ENCODE data around the gene ST6GAL1. TPM values are rescaled to one million over a fixed set of nuclear protein-coding genes. Genes with fewer than 3 reads are reported as not detected.

The ST6GAL1 gene
- polyA plus RNA-seq, 3 donors, result 19.0 to 24.4 (median 20.5) TPM

DNA sequence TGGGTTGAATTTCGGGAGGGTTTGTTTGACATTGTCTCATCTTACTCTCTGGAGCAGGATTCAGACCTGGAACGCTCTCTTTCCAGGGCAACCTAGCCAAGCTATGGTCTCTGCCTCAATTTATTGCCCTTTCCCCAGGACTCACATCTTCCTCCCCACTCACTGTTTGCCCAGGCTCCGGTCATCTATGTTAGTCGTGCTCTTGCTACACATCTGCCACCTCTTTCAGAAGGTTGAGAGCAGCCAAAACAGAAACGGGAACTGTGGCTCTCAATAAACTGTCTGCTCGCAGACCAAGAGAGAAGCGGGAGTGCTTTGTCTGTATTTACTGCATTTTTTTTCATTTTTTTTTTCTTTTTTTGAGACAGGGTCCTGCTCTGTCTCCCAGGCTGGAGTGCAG, 81.6 kb downstream of the ST6GAL1 start:
- H3K4me3 ChIP-seq (replicated peaks in 1 of 3; ENCODE audit: low read depth in 2 of 3, low read length in 3 of 3), result peak overlapping the region in 2 of 3 experiments; percentile 2 to 65
- peaks cover 56 to 68% of the 10 kb centered on the region in 2 donors for H3K4me1 ChIP-seq (ENCODE audit: control insufficient read depth in 1 of 2, insufficient read depth in 2 of 2, low read length in 2 of 2)
- peak overlapping the region; percentile 49 for H3K9ac ChIP-seq (ENCODE audit: insufficient read depth, low read length, poor library complexity, severe bottlenecking)
- peak overlapping the region; percentile 88 to 92 for H3K27ac ChIP-seq (ENCODE audit: low read depth in 1 of 2, low read length in 2 of 2)
- peak overlapping the region; percentile 87 to 97 (median 93) for H3K27ac Mint-ChIP-seq
- no peaks in the 10 kb centered on the region for H3K36me3 ChIP-seq (replicated peaks in 1 of 2; ENCODE audit: control insufficient read depth in 1 of 2, insufficient read depth in 2 of 2, low read length in 2 of 2)
- H3K79me2 ChIP-seq (ENCODE audit: insufficient read depth, low read length), result peaks cover 6% of the 10 kb centered on the region
- TF ChIP-seq, protein P1, sequence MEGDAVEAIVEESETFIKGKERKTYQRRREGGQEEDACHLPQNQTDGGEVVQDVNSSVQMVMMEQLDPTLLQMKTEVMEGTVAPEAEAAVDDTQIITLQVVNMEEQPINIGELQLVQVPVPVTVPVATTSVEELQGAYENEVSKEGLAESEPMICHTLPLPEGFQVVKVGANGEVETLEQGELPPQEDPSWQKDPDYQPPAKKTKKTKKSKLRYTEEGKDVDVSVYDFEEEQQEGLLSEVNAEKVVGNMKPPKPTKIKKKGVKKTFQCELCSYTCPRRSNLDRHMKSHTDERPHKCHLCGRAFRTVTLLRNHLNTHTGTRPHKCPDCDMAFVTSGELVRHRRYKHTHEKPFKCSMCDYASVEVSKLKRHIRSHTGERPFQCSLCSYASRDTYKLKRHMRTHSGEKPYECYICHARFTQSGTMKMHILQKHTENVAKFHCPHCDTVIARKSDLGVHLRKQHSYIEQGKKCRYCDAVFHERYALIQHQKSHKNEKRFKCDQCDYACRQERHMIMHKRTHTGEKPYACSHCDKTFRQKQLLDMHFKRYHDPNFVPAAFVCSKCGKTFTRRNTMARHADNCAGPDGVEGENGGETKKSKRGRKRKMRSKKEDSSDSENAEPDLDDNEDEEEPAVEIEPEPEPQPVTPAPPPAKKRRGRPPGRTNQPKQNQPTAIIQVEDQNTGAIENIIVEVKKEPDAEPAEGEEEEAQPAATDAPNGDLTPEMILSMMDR (IDR thresholded peaks at IDR 0.05), result no peak
- peaks cover 71% of the 10 kb centered on the region for H3K4me1 Mint-ChIP-seq
- H3K4me3 Mint-ChIP-seq, result peak overlapping the region; percentile 73 to 85
- DNase-seq, result peak; percentile 62 to 90 (median 62)
- peak overlapping the region; percentile 69 for H3K4me2 ChIP-seq (replicated peaks; ENCODE audit: extremely low read depth, low read length, poor library complexity, severe bottlenecking)
- peak overlapping the region; percentile 66 for H2AFZ ChIP-seq (ENCODE audit: insufficient read depth, low read depth, low read length, poor library complexity, severe bottlenecking)
- H3K27me3 ChIP-seq (ENCODE audit: control insufficient read depth in 2 of 2, insufficient read depth in 2 of 2, low read length in 2 of 2), result no peaks in the 10 kb centered on the region
- H4K20me1 ChIP-seq (ENCODE audit: insufficient read depth, low read length), result no peaks in the 10 kb centered on the region
- 36% methylated on average over 6 of the region's 7 CpGs for WGBS (ENCODE audit: insufficient coverage)
- H3K9me3 ChIP-seq (replicated peaks in 1 of 2; ENCODE audit: control insufficient read depth in 1 of 2, insufficient read depth in 1 of 2, low read length in 2 of 2), result no peaks in the 10 kb centered on the region
- H3K9me3 Mint-ChIP-seq, result peaks cover 0 to 4% (median 0%) of the 10 kb centered on the region in 7 donors
- peaks cover 0 to 8% (median 0%) of the 10 kb centered on the region in 3 donors for H3K27me3 Mint-ChIP-seq (ENCODE audit: low read depth in 3 of 3)
- peaks cover 11 to 23% of the 10 kb centered on the region in 2 donors for H3K36me3 Mint-ChIP-seq
- intact Hi-C loops (cut with micrococcal nuclease), result no loop called here

DNA sequence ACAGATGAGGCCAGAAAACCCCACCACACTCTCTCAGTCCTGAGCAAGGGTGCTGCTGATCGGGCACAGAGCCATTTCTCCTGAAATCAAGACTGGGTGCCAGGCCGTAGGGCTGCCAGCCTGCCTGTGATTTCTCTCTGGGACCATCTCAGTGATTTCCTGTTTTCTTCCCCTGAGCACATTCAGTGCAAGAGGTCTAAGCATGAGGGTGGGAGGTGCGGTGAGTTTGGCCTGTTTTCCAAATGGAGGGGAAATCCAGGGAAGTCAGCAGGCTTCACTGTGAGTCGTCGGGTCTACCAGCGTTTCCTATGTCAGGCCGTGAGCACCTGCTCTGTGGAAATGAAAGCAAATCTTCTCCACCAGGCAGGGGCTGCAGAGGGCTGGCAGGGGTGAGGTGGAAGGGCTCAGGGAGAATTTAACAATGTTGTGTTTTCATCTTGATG, 82.3 kb downstream of the ST6GAL1 start:
- Histone ChIP-seq H3K9ac (ENCODE audit: insufficient read depth, low read length, poor library complexity, severe bottlenecking) (peak overlapping the region; percentile 49), H3K27me3 (ENCODE audit: control insufficient read depth in 2 of 2, insufficient read depth in 2 of 2, low read length in 2 of 2) (no peaks in the 10 kb centered on the region), H3K27ac (ENCODE audit: low read depth in 1 of 2, low read length in 2 of 2) (peak overlapping the region; percentile 88 to 92), H2AFZ (ENCODE audit: insufficient read depth, low read depth, low read length, poor library complexity, severe bottlenecking) (peak overlapping the region; percentile 66), H3K79me2 (ENCODE audit: insufficient read depth, low read length) (peaks cover 6% of the 10 kb centered on the region), H3K4me3 (replicated peaks in 1 of 3; ENCODE audit: low read depth in 2 of 3, low read length in 3 of 3) (peak overlapping the region in 2 of 3 experiments; percentile 2 to 65), H4K20me1 (ENCODE audit: insufficient read depth, low read length) (no peaks in the 10 kb centered on the region), H3K36me3 (replicated peaks in 1 of 2; ENCODE audit: control insufficient read depth in 1 of 2, insufficient read depth in 2 of 2, low read length in 2 of 2) (no peaks in the 10 kb centered on the region), H3K4me2 (replicated peaks; ENCODE audit: extremely low read depth, low read length, poor library complexity, severe bottlenecking) (peak overlapping the region; percentile 69), H3K4me1 (ENCODE audit: control insufficient read depth in 1 of 2, insufficient read depth in 2 of 2, low read length in 2 of 2) (peaks cover 58 to 68% of the 10 kb centered on the region in 2 donors), H3K9me3 (replicated peaks in 1 of 2; ENCODE audit: control insufficient read depth in 1 of 2, insufficient read depth in 1 of 2, low read length in 2 of 2) (no peaks in the 10 kb centered on the region)
- H3K27me3 Mint-ChIP-seq (ENCODE audit: low read depth in 3 of 3), result peaks cover 0 to 8% (median 0%) of the 10 kb centered on the region in 3 donors
- DNase-seq, result peak; percentile 18 to 57 (median 48)
- H3K36me3 Mint-ChIP-seq, result peaks cover 12 to 24% of the 10 kb centered on the region in 2 donors
- intact Hi-C loops (cut with micrococcal nuclease), result no loop called here
- peaks cover 0 to 4% (median 0%) of the 10 kb centered on the region in 7 donors for H3K9me3 Mint-ChIP-seq
- WGBS (ENCODE audit: insufficient coverage), result 0% methylated on average over 6 of the region's 7 CpGs
- peak overlapping the region; percentile 73 to 85 for H3K4me3 Mint-ChIP-seq
- TF ChIP-seq, protein P1 (IDR thresholded peaks at IDR 0.05), result no peak
- peaks cover 70% of the 10 kb centered on the region for H3K4me1 Mint-ChIP-seq
- H3K27ac Mint-ChIP-seq, result peak overlapping the region; percentile 87 to 97 (median 93)
